ENCODE measurements around the gene SLC9B2.
"Not testable (repeated sequence)": the region's sequence is repeated elsewhere in the genome, so short reads cannot be mapped to it uniquely, and the experiment has no call there.

Gene SLC9B2

GRCh38 chr4:103018391-103019307 is 57.9 kb downstream of the SLC9B2 start:
- DNase-seq = no peak

- no peak for DNase-seq
Measured at GRCh38 chr4:103012551-103012950, 64.0 kb downstream of the SLC9B2 start.

- no peak for DNase-seq
Measured at GRCh38 chr4:103012060-103012459, 64.5 kb downstream of the SLC9B2 start.

GRCh38 chr4:103011378-103012025 is 65.1 kb downstream of the SLC9B2 start:
- no peak for DNase-seq

- DNase-seq = no peak
Measured at GRCh38 chr4:103010804-103011203, 65.8 kb downstream of the SLC9B2 start.

GRCh38 chr4:103008875-103009729 is 67.5 kb downstream of the SLC9B2 start:
- DNase-seq = no peak

- DNase-seq = no peak
Measured at GRCh38 chr4:103002551-103002950, 74.0 kb downstream of the SLC9B2 start.

- DNase-seq = no peak
Measured at GRCh38 chr4:102994803-102995202, 81.8 kb downstream of the SLC9B2 start.

- not testable (repeated sequence) for DNase-seq
Measured at GRCh38 chr4:102993985-102994384, 82.6 kb downstream of the SLC9B2 start.

GRCh38 chr4:102988429-102989020 is 88.0 kb downstream of the SLC9B2 start:
- no peak for DNase-seq

- no peak for DNase-seq
Measured at GRCh38 chr4:102981005-102981404, 95.6 kb downstream of the SLC9B2 start.
